Activated T-helper 1 cell treated with anti-CD3 and anti-CD28 coated beads, Interleukin-2, amount 50 U/mL, for 16 hours (primary cell): ENCODE results near the gene PLCD1.

Experiments used
- DNase-seq, 2 donors: peaks; one replicate each; pipeline ENCODE4 v3.0.0-alpha.2; 2020; ENCODE audit warnings: low read depth in 1 of 2, low spot score in 1 of 2

The PLCD1 gene

GRCh38 chr3:38017445-38018295 lies 11.8 kb downstream of the PLCD1 start:
- DNase-seq, result no peak

DNA sequence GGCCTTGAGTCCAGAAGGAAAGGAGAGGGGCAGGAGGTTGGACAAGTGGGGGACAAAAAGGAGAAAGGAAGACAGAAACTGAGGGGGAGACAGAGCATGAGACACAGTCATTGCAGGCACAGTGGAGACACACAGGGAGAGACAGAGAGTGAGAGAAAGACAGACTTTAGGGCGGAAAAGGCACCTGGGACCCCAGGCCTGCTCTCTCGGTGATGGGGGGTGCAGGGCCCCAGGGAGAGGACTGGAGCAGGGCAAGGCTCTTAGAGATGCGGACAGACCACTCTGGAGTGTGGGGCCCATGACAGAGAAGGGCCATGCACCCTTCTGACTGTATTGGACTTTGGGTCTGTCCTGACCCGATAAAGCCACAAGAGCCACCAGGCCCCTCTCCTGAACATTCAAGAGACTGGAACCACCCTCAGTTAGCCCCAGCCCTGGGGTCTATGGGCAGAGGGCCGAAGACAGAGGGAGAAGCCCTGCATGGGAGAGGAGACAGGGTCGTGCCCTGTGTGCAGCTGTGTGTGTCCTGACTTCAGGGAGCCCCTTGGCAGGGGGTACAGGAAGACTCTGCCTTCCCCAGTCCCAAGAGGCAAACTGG lies 12.5 kb downstream of the PLCD1 start:
- DNase-seq, result no peak

DNA sequence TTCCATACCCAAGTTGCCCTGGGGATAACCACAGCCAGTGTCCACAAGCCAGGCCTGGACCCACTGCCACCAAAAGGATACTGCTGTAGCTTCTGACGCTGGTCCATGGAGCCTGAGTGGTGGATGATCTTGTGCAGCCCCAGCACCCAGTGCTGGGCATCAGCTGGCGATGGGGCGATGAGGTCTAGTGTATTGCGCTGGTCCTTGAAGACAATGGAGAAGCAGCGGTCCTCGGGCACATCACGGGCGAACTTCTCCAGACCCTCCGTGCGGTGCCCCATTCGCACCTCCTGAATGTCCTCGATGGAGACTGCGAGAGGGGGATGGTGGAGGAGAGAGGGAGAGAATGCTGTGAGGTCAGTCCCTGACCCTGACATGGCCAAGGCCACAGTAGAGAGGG lies 13.0 kb downstream of the PLCD1 start:
- no peak for DNase-seq

DNA sequence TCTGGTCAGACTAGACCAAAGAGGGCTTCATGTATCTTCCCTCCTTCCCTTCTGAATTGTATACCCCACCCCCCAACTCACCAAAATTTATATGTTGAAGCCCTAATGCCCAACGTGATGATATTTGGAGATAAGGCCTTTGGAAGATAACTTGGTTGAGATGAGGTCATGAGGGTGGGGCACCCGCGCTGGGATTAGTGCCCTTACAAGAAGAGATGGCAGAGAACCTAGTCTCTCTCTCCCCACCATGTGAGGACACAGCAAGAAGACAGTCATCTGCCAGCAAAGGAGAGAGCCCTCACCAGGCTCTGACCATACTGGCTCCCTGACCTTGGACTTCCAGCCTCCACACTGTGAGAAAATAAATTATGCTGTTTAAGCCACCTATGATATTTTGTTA lies 13.5 kb downstream of the PLCD1 start:
- DNase-seq, result no peak

GRCh38 chr3:38015485-38015884 lies 14.0 kb downstream of the PLCD1 start:
- no peak for DNase-seq

- DNase-seq, result no peak
Measured at GRCh38 chr3:38011111-38011510, 18.3 kb downstream of the PLCD1 start.

DNA sequence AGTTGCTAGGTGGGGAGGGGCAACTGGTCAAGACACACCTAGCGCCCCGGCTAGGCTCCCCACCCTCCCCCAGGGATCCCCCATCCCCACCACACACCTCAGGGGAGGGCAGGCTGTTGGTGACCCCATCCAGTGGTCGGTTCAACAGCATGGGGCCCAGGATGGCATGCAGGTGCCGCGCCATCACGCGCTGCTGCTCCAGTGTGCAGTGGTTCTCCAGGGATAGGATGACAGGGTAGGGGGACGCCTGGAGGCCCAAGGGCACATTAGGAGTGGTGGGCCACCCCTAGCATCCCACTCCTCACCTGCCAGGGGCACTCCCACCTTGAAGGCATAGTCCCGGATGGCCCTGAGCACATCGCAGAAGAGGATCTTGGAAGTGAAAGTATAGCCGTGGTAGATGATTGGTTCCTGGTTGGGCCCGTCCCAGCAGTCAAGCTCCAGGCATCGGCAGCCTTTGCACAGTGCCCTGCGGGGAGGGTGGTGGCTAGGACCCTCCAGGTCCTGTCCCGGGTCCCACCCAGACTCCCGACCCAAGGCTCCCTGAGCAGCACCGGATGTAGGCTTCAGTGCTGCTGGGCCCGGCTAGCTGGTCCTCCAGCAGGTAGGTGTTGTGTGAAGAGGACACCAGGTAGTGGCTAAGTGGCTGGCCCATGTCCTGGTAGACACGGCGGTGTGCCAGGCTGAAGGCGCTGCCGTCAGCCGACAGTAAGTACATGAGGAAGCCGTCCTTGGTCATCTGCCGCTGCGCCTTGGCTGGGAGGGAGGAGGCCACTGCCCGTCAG lies 19.4 kb downstream of the PLCD1 start:
- DNase-seq, result no peak

DNA sequence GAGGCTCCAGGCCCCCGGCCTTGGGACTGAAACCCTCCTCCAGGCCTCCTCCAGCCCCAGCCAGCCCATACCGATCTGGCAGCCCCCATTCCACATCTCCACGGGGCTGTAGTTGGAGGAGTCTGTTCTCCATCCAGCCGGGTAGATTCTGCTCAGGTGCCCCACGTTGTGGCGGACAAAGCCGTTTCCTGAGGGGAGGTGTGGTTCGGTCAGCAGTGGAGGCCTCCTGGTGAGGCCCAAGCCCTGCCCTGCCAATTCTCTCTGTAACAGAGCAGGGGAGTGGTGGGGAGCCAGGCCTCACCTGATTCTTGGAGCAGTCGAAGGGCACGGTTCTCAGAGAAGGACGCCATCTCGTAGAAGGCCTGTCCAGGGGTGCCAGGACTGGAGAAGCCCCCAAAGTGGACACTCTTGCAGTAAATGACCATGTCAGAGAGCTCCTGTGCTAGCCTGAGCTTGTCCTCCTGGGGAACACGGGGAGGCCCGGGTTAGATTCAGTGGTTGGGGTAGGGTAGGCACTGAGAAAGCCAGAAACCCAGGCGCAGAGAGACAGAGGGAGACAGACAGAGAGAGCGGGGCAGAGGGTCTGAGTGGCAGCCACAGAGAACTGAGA lies 20.4 kb downstream of the PLCD1 start:
- no peak for DNase-seq

- no peak for DNase-seq
Measured at GRCh38 chr3:38008191-38008701, 21.2 kb downstream of the PLCD1 start.

DNA sequence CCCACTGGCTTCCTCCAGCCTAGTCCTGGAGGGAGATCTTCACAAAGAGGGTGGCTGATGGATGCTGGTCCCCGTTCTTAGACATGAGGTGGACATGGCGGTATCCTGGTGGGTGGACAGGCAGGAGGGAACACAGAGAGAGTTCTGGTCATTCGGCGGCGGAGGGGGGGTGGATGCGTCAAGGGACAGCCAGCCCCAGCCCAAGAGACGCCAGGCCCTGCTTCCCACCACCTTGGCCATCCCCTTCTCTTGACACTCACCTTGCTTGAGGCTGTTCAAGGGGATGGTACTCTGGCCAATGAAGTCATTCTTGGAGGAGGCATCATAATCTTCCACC lies 21.7 kb downstream of the PLCD1 start:
- DNase-seq, result no peak

GRCh38 chr3:38006445-38006995 lies 22.9 kb downstream of the PLCD1 start:
- DNase-seq, result no peak

DNA sequence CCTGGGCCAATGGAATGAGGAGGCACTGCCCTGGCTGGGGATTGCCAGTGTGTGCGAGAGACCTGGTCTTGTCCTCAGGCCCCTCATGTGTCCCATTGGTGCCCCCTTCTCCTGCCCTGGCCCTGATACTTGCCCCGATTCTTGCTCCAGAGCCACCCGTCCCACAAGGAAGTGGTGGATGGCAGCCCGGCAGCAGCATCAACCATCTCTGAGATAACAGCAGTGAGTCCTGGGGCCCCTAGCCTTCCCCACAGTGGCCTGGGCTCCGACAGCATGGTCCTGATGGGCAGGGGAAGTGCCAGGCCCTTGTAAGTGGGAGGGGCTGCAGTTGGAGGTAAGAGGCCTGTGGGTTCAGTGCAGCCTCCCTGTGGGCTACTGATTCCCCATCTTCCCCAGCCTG lies 23.4 kb downstream of the PLCD1 start:
- no peak for DNase-seq

DNA sequence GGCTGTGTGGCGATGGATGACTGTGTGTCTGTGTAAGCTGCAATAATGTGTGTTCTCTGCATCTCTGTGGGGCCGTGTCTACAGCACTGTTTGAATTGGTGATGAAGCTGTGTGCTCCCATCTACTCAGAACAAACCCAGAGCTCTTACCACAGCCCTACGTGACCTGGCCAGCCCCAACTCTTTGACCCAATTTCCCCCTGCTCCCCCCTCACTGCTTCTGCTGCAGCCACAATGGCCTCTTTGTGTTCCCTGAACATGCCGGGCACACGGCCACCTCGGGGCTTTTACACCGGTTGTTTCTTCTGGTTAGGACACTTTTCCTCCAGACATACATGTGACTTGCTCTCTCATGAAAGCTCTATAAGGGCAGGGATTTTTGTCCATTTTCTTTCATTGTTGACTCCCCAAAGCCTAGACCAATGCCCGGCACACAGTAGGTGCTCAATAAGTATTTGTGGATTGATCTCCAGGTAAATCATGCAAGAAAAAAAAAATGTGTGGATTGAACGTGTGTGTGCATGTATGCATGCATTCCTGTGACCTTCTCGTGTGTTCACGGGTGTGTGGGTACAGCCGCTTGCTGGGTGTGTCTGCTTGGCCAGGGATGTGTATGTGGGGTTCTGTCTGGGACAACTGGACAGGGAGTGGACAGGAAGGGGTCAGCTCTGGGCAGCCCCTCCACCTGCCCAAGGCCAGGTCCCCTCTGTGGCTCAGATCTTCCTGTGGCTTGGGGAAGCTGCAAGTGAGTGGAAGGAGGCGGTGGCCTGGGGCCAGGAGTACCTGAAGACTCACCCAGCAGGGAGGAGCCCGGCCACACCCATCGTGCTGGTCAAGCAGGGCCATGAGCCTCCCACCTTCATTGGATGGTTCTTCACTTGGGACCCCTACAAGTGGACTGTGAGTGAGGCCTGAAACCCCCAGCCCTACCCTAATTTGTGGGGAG lies 24.1 kb downstream of the PLCD1 start:
- DNase-seq, result no peak

DNA sequence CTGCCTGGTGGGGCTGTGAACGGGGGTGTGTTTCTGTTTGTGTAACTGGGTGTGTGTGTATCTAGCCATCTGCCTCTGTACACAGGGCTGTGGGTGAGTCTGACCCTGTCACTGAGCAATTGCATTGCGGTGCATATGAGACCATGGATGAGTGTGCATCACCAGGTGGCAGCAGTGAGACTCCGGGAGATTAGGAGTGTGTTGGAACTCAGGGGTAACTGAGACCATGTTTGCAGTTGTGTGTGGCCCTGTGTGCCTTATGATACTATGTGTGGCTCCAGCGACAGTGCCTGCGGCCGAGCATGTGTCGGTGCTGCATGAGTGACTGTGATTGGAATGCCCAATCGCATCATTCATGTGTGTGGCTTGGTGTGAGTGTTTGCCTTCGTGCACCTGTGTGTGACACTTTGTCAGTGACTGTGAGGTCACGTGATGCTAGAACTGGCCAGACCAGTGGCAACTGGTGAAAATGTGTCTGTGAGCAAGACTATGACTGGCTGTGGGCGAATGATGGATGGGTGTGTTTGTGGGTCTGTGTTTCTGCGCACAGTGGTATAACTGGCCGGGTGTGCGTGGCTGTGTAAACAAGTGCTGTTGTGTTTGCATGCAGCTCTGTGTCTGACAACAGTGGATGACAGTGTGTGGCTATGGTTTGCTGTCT lies 24.9 kb downstream of the PLCD1 start:
- DNase-seq, result no peak

GRCh38 chr3:38003817-38004414 lies 25.5 kb downstream of the PLCD1 start:
- DNase-seq, result no peak

- peak; percentile 27 to 43 for DNase-seq
Measured at GRCh38 chr3:38003371-38003816, 26.0 kb downstream of the PLCD1 start.

DNA sequence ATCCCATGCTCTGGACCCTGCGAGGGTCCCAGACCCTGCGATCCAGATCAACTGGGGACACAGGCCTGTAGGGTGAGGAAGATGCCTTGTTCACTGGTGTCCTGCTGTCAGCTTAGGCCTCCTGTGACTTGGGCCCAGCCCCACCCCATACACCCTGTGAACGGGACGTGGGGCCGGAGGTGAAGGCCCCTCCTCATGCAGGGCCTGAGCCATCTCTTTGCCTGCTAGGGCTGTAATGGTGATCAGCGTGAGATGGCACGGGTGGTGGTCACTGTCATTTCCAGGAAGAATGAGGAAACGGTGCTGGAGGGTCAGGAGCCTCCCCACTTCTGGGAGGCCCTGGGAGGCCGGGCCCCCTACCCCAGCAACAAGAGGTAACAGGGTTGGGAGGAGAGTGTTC lies 26.5 kb downstream of the PLCD1 start:
- no peak for DNase-seq

GRCh38 chr3:38002291-38002876 lies 27.1 kb downstream of the PLCD1 start:
- DNase-seq, result no peak
